ENCODE data around the gene GDE1.

Gene GDE1

GRCh38 chr16:19478505-19478904 lies 43.4 kb downstream of the GDE1 start:
- TF ChIP-seq CTCF (IDR thresholded peaks at IDR 0.05), result no peak
- Histone ChIP-seq H3K4me3 (ENCODE audit: low read depth in 1 of 2, low read length in 1 of 2) (no peak overlapping the region), H3K4me1 (ENCODE audit: control insufficient read depth in 1 of 2, insufficient read depth in 1 of 2, low read depth in 1 of 2, low read length in 1 of 2) (no peaks in the 10 kb centered on the region)

GRCh38 chr16:19474617-19475016 lies 47.3 kb downstream of the GDE1 start:
- Histone ChIP-seq H3K4me3 (ENCODE audit: low read depth in 1 of 2, low read length in 1 of 2) (no peak overlapping the region), H3K27ac (no peak overlapping the region), H3K36me3 (no peaks in the 10 kb centered on the region), H3K4me1 (ENCODE audit: control insufficient read depth in 1 of 2, insufficient read depth in 1 of 2, low read depth in 1 of 2, low read length in 1 of 2) (no peaks in the 10 kb centered on the region), H3K9me3 (no peaks in the 10 kb centered on the region), H3K27me3 (no peaks in the 10 kb centered on the region)
- no peak for TF ChIP-seq CTCF (IDR thresholded peaks at IDR 0.05)

More at GRCh38 chr16:19478505-19478904, 43.4 kb downstream of the GDE1 start:
- H3K9me3 ChIP-seq, result no peaks in the 10 kb centered on the region
- no peak overlapping the region for H3K27ac ChIP-seq
- no peaks in the 10 kb centered on the region for H3K36me3 ChIP-seq
- no peaks in the 10 kb centered on the region for H3K27me3 ChIP-seq

DNA sequence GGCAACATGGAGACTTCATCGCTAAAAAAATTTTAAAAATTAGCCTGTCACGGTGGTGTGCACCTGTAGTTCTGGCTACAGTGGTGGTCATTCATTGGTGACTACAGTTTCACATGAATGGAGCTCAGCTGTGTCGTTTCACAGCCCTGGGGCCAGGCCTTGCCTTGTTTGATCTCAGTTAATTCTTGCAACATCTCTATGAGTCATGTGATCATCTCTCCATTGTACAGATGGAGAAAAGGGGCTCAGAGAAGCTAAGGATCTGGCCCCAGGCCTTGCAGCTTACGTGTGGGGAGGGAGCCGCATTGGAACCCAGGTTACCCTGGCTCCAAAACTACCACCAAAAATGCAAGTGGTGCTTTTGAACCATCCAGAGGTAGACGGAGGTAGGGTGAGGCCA lies 49.4 kb downstream of the GDE1 start:
- Histone ChIP-seq H3K9me3 (no peaks in the 10 kb centered on the region), H3K4me3 (ENCODE audit: low read depth in 1 of 2, low read length in 1 of 2) (no peak overlapping the region), H3K36me3 (no peaks in the 10 kb centered on the region), H3K27me3 (no peaks in the 10 kb centered on the region), H3K27ac (no peak overlapping the region), H3K4me1 (ENCODE audit: control insufficient read depth in 1 of 2, insufficient read depth in 1 of 2, low read depth in 1 of 2, low read length in 1 of 2) (no peaks in the 10 kb centered on the region)
- no peak for TF ChIP-seq CTCF (IDR thresholded peaks at IDR 0.05)

DNA sequence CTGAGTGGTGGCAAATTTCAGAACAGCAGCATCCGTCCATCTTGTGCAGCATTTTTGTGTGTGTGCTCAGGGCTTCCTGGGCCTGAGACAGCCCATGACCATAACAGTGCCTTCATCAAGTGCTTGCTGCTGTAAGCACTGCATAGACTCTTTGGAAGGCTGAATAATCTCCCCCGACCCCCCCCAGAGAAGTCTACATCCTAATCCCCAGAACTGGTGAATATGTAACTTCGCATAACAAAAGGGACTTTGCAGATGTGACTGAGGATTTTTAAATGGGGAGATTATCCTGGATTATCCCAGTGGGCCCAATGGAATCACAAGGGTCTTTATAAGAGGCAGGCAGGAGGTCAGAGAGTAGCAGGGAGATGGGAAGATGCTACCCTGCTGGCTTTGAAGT lies 53.6 kb downstream of the GDE1 start:
- Histone ChIP-seq H3K36me3 (no peaks in the 10 kb centered on the region), H3K27ac (no peak overlapping the region)
- no peak for TF ChIP-seq CTCF (IDR thresholded peaks at IDR 0.05)

DNA sequence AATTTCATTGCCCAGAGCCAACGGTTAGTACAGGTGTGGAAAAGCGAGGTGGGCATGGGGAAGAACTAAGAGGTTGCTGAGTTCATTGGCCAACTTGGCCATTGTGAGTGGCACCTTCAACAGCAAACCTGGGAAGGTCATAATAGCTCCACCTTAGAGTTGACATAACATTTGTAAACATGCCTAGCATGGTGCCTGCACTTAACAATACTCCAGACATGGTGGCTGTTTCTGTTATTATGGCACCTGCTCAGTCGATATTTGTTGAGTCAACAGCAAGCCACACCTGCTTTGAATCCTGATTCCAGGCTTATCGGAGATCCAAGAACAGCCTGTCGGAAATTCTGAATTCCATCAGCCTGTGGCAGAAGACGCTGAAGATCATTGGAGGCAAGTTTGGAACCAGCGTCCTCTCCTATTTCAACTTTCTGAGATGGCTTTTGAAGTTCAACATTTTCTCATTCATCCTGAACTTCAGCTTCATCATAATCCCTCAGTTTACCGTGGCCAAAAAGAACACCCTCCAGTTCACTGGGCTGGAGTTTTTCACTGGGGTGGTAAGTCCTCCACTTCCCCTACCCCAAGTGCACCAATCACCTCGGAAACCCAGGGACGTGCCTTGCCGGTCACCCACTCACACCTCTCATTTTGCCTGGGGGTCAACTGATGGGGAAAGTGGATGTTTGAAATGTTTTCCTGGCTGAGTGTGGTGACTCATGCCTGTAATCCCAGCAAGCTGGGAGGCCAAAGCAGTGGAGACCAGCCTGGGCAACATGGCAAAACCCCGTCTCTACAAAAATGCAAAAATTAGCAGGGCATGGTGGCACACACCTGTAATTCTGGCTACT lies 58.2 kb downstream of the GDE1 start:
- Histone ChIP-seq H3K36me3 (no peaks in the 10 kb centered on the region), H3K4me3 (ENCODE audit: low read depth in 1 of 2, low read length in 1 of 2) (no peak overlapping the region), H3K27me3 (peaks cover 5% of the 10 kb centered on the region), H3K27ac (no peak overlapping the region), H3K9me3 (no peaks in the 10 kb centered on the region), H3K4me1 (ENCODE audit: control insufficient read depth in 1 of 2, insufficient read depth in 1 of 2, low read depth in 1 of 2, low read length in 1 of 2) (no peaks in the 10 kb centered on the region)
- TF ChIP-seq CTCF (IDR thresholded peaks at IDR 0.05), result no peak

More for the DNA sequence above, 53.6 kb downstream of the GDE1 start:
- Histone ChIP-seq H3K9me3 (no peaks in the 10 kb centered on the region), H3K27me3 (no peaks in the 10 kb centered on the region), H3K4me3 (ENCODE audit: low read depth in 1 of 2, low read length in 1 of 2) (no peak overlapping the region), H3K4me1 (ENCODE audit: control insufficient read depth in 1 of 2, insufficient read depth in 1 of 2, low read depth in 1 of 2, low read length in 1 of 2) (no peaks in the 10 kb centered on the region)
